ENCODE results near the gene RAB12.

GRCh38 chr18:8623549-8624106 lies 14.4 kb downstream of the RAB12 start:
- TF ChIP-seq CTCF (IDR thresholded peaks at IDR 0.05; ENCODE audit: insufficient read depth, low read depth, low read length) (no peak), EZH2 (IDR thresholded peaks at IDR 0.05; ENCODE audit: insufficient read depth, low read length) (no peak)

All from astrocyte (in vitro differentiated cells and primary cell).